ENCODE measurements around the gene DLGAP1.

DLGAP1 gene

GRCh38 chr18:3546106-3546505 is 909.0 kb downstream of the DLGAP1 start:
- no peak for DNase-seq (ENCODE audit: low read depth, low spot score)

DNA sequence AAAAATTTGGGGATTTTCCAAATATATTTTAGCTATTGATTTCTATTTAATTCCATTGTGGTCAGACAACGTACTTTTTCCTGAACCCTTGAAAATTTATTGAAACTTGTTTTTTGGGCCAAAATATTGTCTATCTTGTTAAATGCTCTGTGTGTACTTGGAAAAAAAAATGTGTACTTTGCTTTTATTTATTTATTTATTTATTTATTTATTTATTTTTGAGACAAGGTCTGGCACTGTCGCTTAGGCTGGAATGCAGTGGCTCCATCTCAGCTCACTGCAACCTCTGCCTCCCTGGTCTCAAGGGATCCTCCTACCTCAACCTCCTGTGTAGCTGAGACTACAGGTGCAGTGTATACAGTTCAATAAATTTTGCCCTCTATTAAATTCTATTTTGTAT is 910.6 kb downstream of the DLGAP1 start:
- DNase-seq (ENCODE audit: low read depth, low spot score), result no peak

GRCh38 chr18:3541549-3542386 is 913.3 kb downstream of the DLGAP1 start:
- no peak for DNase-seq (ENCODE audit: low read depth, low spot score)

DNA sequence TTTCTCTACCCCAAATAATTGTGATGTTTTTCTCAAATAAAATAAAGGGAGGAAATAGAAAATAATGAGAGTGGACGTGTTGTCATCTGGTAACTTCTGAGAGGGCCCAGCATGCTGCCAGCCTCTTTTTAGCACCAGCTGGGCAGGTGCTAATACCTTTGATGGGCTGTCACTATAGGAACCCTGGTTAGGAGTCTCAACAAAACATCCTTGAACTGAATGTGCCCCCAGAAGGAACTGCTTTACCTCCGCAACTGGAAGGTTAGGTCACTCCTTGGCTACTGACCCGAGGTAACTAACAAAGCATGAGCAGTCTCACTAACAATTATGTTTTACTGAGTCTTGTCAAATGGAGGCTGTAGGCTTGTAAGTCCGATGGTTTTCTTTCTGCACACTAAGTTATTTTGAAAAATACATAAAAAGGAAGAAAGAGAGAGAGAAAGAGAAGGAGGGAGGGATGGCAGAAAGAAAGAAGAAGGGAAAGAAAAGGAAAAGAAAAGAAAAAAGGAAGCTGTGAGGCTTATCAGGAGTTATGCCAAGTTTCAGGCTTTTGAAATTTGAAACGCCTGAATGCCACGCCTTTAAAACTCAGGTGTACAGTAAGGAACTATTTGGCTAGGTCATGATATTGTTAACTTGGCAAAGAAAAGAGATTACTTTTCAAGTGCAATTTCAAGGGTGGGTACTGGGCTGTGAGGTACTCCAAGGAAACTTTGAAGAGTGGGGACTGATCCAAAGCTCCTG is 914.1 kb downstream of the DLGAP1 start:
- no peak for DNase-seq (ENCODE audit: low read depth, low spot score)

- DNase-seq (ENCODE audit: low read depth, low spot score), result no peak
Measured at GRCh38 chr18:3538954-3539617, 916.0 kb downstream of the DLGAP1 start.

DNA sequence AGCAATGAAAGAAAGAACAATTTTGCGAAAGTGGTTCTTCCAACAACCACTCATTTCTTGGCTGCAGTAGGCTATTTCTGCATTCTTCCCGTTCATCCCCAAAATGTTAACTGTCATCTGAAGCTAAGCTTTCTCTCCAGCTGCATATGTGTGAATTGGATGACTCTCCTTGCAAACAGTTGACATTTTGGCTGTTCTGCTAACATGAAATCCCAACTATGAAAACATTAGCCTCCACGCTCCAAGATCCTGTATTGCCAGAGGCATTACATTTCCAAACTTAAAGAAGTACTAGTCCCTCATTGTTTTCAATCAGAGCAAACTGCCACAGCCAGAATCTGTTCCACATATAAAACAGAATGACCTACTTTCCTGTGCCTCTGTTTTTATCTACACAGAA is 916.7 kb downstream of the DLGAP1 start:
- DNase-seq (ENCODE audit: low read depth, low spot score), result no peak

GRCh38 chr18:3530807-3531206 is 924.3 kb downstream of the DLGAP1 start:
- DNase-seq (ENCODE audit: low read depth, low spot score), result no peak

- no peak for DNase-seq (ENCODE audit: low read depth, low spot score)
Measured at GRCh38 chr18:3529601-3530000, 925.5 kb downstream of the DLGAP1 start.

DNA sequence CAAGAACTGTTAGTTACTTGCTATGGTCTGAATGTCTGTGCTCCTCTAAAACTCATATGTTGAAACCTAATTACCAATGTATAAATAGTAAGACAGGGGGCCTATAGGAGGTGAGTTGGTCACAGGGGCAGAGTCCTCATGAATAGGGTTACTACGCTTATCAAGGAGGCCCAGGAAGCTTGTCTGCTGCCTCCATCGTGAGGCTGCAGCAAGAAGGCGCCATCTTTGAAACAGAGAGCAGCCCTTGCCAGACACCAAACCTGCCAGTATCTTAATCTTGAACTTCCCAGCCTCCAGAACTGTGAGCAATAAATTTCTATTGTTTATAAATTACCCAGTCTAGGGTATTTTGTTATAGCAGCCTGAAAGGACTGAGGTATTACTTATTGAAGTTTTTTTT is 926.0 kb downstream of the DLGAP1 start:
- no peak for DNase-seq (ENCODE audit: low read depth, low spot score)

DNA sequence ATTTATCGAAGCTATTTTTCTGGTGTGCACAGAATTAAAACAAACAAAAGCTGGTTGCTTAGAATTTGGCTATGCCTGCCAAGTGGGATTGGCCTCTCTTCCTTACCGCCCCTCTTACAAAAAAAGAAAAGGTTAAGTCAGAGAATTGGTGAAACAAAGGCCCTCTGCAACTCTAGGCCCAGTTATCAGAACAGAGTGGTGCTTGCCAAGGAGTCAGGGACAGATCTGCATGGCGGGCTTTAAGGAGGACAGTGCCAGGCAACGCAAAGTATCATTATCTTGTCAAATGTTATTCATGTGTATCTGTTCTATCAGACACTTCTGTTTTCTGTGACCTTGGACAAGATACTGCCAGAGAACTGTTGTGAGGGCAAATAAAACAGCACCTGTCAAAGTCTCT is 926.9 kb downstream of the DLGAP1 start:
- DNase-seq (ENCODE audit: low read depth, low spot score), result no peak

GRCh38 chr18:3526421-3527354 is 928.4 kb downstream of the DLGAP1 start:
- DNase-seq (ENCODE audit: low read depth, low spot score), result no peak

- no peak for DNase-seq (ENCODE audit: low read depth, low spot score)
Measured at GRCh38 chr18:3525870-3526420, 929.2 kb downstream of the DLGAP1 start.

- no peak for DNase-seq (ENCODE audit: low read depth, low spot score)
Measured at GRCh38 chr18:3524706-3525105, 930.4 kb downstream of the DLGAP1 start.

DNA sequence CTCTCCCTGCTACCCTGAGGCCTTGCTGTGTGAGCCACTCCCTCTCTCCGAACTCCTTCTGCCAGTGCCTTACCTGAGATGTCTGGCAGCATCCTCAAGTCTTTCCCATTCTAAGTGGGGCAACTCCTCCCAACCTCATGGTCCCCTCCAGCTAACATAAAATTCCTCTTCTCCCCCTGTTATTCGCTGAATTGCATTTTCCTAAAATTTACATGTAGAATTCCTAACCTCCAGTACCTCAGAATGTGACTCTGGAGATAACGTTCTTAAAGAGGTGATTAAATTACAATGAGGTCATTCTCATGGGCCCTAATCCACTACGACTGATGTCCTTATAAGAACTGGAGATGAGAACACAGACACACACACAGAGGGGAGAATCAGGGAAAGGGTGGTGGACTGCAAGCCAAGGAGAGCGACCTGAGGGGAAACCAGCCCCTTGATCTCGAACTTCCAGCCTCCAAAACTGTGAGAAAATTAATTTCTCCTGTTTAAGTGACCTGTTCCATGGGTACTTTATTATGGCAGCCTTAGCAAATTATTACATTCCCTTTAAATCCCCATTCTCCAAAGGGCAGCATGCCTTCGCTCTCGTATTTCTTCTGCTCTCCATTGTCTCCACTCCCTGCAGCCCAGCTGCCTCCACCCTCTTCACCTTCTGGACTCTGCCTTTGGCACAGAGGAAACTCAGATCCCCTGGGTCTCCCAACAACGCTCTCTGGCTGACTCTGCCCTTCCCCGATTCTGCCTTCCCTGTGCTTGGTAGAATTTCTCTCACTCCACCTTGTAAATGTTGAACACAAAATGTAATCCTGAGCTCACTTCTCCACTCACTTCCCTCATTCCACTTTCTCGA is 934.6 kb downstream of the DLGAP1 start:
- no peak for DNase-seq (ENCODE audit: low read depth, low spot score)

DNA sequence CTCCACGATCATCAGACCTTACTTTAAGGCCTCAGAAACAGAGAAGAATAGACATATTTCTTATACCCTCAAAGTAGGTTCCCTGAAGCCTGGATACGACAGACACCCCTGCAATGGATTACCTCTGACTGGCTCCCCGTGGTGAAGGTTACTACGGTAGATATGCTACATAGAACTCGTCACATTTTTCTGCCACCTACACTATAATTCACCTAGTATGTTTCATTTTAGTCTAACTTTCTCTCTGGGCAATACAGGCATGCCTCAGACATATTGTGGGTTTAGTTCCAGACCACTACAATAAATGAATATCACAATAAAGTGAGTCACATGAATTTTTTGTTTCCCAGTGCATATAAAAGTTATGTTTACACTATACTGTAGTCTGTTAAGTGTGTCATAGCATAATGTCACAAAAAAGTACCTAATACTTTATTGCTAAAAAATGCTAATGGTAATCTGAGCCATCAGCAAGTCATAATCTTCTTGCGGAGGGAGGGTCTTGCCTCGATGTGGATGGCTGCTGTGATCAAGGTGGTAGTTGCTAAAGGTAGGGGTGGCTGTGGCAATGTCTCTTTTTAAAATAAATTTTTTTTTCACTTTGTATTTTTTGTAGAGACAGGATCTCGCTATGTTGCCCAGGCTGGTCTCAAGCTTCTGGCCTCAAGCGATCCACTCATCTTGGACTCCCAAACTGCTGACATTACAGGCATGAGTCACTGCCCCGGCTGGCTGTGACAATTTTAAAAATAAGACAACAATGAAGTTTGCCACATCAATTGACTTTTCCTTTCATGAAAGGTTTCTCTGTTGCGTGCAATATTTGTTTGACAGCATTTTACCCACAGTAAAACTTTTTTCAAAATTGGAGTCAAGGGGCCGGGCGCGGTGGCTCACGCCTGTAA is 940.5 kb downstream of the DLGAP1 start:
- no peak for DNase-seq (ENCODE audit: low read depth, low spot score)

DNA sequence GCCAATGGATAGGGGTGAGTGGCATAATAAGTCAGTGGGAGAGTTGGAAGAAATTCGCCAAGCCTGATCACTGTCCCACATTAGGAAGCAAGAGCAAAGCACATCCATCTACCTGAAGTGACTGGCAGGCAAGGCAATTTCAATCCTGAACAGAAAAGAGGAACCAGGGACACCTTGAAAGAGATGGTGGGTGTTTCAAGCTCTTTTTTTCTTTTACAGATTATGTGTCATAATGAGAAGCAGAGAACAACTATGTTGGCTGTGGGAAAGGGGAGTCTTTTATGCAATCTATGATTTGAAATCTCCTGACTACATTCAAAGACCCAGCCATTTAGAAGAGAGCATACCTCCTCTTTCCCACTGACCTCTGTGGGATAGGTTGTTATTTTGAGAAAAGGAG is 941.6 kb downstream of the DLGAP1 start:
- DNase-seq (ENCODE audit: low read depth, low spot score), result no peak

GRCh38 chr18:3511980-3512379 is 943.1 kb downstream of the DLGAP1 start:
- no peak for DNase-seq (ENCODE audit: low read depth, low spot score)

DNA sequence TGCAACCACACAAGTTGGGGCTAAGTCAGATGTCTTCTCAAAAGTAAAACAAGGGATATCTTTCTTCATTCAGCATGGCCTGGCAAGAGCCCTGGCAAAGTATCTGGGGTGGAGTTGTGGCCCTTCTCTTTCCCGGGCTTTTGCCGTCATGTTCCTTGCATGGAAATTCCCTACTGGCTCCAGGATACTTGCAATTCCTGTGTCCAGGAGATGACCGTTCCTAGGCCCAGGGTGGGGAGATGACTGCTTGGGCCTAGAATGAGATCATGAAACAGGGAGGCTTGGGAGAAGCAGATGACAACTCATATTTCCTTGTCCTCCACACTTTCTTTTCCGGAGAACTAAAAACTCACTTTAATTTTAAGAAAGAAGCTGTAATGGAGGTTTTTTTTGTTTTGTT is 944.2 kb downstream of the DLGAP1 start:
- DNase-seq (ENCODE audit: low read depth, low spot score), result no peak

- DNase-seq (ENCODE audit: low read depth, low spot score), result no peak
Measured at GRCh38 chr18:3510024-3510423, 945.1 kb downstream of the DLGAP1 start.
